Eye (tissue), 1 donor: ENCODE results near the gene LSMEM2.
A peak's percentile ranks its signal among the peaks of the same experiment; 100 is the strongest.
"Not testable (repeated sequence)": the region's sequence is repeated elsewhere in the genome, so short reads cannot be mapped to it uniquely, and the experiment has no call there.

Source experiments
- DNase-seq: peaks from one replicate; pipeline ENCODE4 v3.0.0-alpha.2; 2015

Gene LSMEM2

GRCh38 chr3:50266017-50266416 is 12.9 kb upstream of the LSMEM2 start:
- DNase-seq, result no peak

- no peak for DNase-seq
Measured at GRCh38 chr3:50266836-50267235, 12.1 kb upstream of the LSMEM2 start.

GRCh38 chr3:50267280-50267913 is 11.5 kb upstream of the LSMEM2 start:
- DNase-seq, result peak; percentile 79

- no peak for DNase-seq
Measured at GRCh38 chr3:50268276-50268675, 10.6 kb upstream of the LSMEM2 start.

- peak; percentile 50 for DNase-seq
Measured at GRCh38 chr3:50268703-50269451, 10.0 kb upstream of the LSMEM2 start, which contains the start of gene SEMA3B. Gene SEMA3B, plus strand, starts transcription at chr3:50269147. Its CDS starts 94 bp downstream, at chr3:50269241.

- no peak for DNase-seq
Measured at GRCh38 chr3:50269460-50269859, 9.4 kb upstream of the LSMEM2 start.

GRCh38 chr3:50269977-50270413 is 8.9 kb upstream of the LSMEM2 start:
- no peak for DNase-seq

- DNase-seq, result no peak
Measured at GRCh38 chr3:50270422-50271224, 8.3 kb upstream of the LSMEM2 start.

- DNase-seq, result no peak
Measured at GRCh38 chr3:50271314-50271936, 7.5 kb upstream of the LSMEM2 start.

- not testable (repeated sequence) for DNase-seq
Measured at GRCh38 chr3:50272538-50272910, 6.4 kb upstream of the LSMEM2 start.

GRCh38 chr3:50272911-50273688 is 5.8 kb upstream of the LSMEM2 start:
- peak; percentile 95 for DNase-seq

GRCh38 chr3:50273689-50274065 is 5.2 kb upstream of the LSMEM2 start:
- DNase-seq, result no peak

- peak; percentile 82 for DNase-seq
Measured at GRCh38 chr3:50274371-50275104, 4.3 kb upstream of the LSMEM2 start.

- peak; percentile 62 for DNase-seq
Measured at GRCh38 chr3:50275141-50275995, 3.5 kb upstream of the LSMEM2 start.

GRCh38 chr3:50275996-50276761 is 2.7 kb upstream of the LSMEM2 start:
- DNase-seq, result no peak

- DNase-seq, result no peak
Measured at GRCh38 chr3:50276762-50277101, 2.2 kb upstream of the LSMEM2 start.

GRCh38 chr3:50278123-50278879 is 586 bp upstream of the LSMEM2 start:
- no peak for DNase-seq

GRCh38 chr3:50279255-50280016 is 549 bp downstream of the LSMEM2 start:
- no peak for DNase-seq
